Hematopoietic multipotent progenitor cell treated with erythropoietin and hydrocortisone succinate and interleukin-3 and kit ligand, for 8 days (in vitro differentiated cells): Measurements from ENCODE around the gene JAK3.
"Not testable (repeated sequence)": the region's sequence is repeated elsewhere in the genome, so short reads cannot be mapped to it uniquely, and the experiment has no call there.

Source experiments
- DNase-seq: peaks from one replicate; pipeline ENCODE4 v3.0.0-alpha.2; 2015

The JAK3 gene

DNA sequence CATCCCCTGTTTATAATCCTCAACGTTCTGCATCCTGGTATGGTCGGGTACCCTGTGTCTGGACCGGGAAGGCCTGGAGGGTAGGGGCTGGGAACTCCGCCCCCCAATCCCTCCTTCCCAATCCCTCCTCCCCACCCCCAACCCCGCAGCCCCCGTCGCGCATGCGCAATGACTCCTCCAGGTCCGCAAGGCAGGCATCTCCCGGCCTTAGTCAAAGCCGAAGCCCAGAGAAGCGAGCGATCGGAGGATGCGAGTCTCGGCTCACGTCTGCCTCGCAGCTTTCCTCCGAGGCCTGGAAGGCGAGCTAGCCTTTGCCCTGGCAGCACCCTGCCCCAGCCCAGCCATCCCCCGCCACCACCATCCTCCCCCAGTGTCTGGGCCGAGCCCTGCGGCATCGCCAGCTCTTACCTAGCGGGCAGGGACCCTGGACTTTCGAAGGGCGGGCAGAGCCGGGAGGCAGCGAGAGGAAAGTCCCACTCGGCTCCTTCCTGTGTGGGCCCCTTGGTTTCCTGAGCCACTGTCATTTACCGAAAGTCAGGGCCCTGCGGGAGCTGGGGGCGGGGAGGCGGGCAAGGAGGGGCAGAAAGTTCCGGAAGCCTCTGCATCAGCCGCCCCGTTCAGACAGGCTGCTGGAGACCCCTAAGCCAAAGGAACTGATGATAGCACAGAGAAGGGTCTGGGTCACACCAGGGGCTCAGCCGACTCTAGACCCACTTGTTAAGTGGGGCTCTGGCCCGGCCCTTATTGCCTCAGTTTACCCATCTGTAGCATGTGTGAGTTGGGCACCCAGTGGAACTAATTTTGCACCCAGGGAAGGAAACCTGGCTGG, at the start of gene JAK3:
TSS of gene JAK3 (minus strand) at position 445 of the 829 bp plus-strand sequence. CDS start 3,565 bp downstream, outside the sequence.
- peak; percentile 39 for DNase-seq

DNA sequence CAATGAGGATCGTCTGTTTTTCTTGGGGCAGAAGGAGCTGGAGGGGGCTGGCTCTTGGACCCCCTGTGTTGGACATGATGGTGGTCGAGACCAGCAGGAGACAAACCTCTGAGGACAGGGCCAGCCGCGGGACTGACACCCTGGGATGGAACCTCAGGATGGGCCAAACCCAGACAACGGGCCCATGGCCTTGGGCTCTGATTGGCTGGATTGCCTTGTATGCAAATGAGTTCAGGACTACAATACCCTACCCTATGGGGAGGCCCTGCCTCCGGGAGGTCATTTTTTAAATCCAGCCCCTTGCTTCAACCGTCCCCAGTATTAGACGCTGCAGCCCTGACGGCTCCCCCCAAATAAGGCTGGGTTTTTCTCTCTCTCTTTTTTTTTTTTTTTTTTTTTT, 46.0 kb upstream of the JAK3 start:
- no peak for DNase-seq

DNA sequence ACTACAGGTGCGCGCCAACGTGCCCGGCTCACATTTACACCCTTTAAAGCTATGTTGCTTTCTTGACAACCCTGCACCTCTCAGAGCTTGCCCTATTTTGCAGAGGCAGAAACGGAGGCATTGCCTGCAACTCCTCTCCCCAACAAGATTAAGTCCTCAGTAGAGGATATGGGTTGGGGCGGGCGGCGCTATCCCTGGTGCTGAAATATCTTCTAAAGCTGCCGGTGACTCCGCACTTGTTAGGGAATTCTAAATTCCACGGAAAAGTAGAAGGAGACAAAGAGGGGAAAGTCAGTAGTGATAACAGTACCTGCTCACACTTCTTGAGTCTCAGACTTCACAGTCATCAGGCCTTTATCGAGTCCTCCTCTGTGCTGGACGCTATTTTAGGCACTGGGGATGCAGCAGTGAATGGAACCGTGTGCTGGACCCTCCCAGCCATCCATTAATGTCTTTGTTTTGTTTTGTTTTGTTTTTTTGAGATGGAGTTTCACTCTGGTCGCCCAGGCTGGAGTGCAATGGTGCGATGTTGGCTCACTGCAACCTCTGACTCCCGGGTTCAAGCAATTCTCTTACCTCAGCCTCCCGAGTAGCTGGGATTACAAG, 41.9 kb upstream of the JAK3 start:
- DNase-seq: peak; percentile 14

DNA sequence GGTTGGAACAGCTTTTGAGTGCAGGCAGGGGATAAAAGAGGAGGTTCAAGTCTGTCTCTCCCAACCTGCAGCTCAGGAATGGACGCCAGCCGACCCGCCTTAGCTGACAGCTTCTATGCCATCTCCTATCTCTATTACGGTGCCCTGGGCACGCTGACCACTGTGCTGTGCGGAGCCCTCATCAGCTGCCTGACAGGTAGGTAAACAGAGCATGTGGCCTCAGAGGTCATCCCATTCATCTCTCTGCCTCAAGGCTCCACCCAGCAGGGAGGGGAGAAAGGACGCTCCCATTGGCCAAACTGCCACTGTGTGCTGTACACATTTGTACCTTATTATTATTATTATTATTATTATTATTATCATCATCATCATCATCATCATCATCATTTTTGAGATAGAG, 40.5 kb upstream of the JAK3 start:
- DNase-seq: no peak

DNA sequence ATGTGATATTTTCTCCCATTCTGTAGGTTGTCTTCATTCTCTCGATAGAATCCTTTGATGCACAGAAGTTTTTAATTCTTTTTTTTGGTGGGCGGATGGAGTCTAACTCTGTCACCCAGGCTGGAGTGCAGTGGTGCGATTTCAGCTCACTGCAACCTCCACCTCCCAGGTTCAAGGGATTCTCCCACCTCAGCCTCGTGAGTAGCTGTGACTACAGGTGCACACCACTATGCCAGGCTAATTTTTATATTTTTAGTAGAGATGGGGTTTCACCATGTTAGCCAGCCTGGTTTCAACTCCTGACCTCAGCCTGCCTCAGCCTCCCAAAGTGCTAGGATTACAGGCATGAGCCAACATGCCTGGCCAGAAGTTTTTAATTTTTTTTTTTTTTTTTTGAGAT, 39.4 kb upstream of the JAK3 start:
- not testable (repeated sequence) for DNase-seq

DNA sequence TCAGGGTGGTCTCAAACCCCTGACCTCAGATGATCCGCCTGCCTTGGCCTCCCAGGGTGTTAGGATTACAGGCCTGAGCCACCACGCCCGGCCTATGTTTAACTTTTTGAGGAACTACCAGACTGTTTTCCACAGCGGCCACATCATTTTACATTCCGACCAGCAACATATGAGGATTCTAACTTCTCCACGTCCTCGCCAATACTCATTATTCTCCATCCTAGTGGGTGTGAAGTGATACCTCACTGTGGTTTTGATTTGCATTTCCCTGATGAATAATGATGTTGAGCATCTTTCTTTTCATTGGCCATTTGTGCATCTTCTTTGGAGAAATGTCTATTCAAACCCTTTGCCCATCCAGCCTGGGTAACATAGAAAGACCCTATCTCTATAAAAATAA, 38.7 kb upstream of the JAK3 start:
- DNase-seq: no peak

DNA sequence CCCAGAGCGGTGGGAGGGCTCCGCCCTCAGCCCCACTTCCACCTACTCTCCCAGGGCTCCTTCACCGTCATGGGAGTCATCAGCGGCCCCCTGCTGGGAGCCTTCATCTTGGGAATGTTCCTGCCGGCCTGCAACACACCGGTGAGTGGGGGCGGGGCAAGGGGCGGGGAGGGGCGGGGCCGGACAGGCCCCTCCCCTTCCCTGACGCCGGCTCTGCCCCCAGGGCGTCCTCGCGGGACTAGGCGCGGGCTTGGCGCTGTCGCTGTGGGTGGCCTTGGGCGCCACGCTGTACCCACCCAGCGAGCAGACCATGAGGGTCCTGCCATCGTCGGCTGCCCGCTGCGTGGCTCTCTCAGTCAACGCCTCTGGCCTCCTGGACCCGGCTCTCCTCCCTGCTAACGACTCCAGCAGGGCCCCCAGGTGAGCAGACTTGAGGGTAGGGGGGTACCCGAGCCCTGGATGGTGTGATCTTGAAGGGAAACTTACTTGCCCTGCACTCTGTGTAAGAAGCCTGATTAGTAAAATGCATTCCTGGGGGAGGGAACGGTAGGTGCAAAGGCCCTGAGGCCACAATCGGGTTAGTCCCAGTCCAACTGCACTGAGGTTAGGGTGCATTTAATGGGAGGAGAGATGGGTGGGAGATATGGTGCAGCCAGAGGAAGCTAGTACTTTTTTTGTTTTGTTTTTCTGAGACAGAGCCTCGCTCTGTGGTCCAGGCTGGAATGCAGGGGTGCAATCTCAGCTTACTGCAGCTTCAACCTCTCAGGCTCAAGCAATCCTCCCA, 36.0 kb upstream of the JAK3 start:
- DNase-seq: no peak

DNA sequence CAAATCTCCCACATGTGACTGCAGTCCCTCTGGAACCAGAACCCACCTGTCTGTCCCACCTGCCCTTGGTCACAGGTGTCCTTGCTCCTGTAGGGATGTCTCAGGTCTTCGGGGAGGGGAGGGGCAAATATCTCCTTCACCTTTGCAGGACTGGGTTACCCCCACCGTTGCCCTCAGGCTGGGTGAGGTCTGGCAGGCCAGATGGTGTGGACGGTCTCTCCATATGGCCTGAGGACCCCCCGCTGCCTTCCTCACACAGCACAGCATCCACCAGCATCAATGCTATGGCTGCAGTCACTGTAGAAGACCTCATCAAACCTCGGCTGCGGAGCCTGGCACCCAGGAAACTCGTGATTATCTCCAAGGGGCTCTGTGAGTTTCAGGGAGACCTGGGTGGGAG, 33.9 kb upstream of the JAK3 start:
- DNase-seq: no peak

DNA sequence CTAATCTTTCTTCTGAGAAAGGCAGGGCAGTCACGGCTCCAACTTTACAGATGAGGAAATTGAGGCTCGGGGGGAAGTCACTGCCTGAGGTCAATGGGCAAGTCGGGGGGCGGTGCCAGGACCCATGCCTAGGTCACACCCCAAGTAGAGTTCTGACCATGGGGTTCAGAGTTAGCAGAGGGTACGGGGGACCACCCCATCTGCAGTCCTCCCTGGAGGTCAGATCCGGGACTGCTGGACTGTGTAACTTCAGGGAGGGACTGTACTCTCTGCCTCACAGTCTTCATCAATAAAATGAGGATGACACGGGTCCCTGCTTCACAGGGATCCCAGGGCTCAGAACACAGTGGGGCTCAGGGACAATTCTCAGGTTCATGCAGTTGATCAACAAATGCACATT, 31.7 kb upstream of the JAK3 start:
- no peak for DNase-seq

DNA sequence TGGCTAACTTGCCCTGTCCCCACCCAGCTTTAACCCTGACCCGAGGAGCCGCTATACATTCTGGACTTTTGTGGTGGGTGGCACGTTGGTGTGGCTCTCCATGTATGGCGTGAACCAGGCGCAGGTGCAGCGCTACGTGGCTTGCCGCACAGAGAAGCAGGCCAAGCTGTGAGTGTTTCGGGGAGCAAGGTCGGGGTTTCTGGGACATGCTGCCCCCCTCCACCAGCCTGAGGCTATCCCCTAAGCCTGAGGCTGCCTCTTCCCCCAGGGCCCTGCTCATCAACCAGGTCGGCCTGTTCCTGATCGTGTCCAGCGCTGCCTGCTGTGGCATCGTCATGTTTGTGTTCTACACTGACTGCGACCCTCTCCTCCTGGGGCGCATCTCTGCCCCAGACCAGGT, 29.9 kb upstream of the JAK3 start:
- no peak for DNase-seq

DNA sequence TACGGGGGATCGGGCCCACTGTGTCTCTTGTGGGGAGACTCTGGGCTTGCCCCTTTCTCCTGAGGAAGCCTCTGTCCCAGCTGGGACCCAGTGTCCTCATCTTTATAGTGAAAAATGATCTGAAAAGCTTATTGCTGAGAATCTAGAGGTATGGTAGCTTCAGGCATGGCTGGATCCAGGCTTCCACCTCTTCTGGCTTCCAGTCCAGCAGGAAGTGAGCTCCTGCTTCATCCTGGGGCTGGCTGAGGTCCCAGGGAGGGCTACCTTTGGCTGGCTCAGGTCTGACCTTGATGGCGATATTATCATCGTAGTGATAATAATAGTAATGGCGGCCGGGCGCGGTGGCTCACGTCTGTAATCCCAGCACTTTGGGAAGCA, 27.0 kb upstream of the JAK3 start:
- DNase-seq: no peak

DNA sequence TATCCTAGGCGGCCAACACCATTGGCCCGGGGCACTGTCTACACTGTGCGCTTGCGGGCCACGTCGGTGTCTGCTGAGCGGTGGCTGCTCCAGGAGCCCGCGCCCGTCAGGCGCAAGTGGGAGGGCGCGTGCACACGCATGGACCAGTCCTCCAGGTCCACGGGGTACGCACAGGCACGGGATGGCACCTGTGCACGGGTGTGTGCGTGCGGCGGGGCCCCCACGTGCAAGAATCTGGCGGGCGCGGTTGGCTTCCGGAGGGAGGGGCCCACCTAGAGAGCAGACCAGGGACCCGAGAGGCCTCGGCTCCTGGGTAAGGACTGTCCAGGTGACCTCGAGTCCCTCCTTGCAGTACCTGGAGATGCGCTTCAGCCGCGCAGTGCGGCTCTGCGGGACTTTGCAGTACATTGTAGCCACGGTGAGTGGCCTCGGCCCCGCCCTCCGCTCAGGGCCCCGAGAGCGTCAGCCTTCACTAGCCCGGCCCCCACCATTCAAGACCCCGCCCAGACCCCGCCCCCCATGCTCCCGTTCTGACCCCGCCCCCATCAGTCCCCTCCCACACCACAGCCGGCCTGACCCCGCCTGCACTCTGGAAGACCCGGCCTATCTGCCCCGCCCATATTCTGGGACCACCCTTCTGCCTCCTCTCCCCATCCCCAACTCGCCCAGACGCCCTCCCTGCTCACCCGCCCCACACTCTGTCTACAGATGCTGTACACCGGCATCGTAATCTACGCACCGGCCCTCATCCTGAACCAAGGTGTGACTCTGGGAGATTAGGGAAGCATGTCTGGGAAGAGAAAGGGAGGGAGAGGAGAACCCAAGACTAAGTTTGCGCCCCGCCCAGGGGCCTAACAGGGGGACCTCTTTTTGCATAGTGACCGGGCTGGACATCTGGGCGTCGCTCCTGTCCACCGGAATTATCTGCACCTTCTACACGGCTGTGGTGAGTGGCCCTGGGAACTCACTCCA, 26.3 kb upstream of the JAK3 start:
- peak; percentile 59 for DNase-seq

DNA sequence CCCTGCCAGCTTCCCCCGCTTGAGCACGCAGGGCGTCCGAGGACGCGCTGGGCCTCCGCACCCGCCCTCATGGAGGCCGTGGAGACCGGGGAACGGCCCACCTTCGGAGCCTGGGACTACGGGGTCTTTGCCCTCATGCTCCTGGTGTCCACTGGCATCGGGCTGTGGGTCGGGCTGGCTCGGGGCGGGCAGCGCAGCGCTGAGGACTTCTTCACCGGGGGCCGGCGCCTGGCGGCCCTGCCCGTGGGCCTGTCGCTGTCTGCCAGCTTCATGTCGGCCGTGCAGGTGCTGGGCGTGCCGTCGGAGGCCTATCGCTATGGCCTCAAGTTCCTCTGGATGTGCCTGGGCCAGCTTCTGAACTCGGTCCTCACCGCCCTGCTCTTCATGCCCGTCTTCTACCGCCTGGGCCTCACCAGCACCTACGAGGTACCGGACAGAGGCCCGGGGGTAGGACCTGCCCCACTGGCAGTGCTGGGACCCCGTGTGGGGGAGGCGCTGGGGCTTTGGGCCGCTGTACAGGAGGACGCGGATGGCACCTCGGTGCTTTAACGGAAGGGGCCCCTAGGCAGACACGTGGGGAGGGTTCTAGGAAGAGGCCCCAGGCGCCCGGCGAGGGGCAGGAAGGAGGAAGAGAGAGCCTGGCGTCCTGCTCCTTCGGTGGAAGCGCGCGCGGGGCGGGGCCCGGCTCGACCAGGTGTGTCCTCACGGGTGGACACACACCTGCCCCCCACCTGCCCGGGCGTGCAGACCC, 24.6 kb upstream of the JAK3 start:
- peak; percentile 23 for DNase-seq

DNA sequence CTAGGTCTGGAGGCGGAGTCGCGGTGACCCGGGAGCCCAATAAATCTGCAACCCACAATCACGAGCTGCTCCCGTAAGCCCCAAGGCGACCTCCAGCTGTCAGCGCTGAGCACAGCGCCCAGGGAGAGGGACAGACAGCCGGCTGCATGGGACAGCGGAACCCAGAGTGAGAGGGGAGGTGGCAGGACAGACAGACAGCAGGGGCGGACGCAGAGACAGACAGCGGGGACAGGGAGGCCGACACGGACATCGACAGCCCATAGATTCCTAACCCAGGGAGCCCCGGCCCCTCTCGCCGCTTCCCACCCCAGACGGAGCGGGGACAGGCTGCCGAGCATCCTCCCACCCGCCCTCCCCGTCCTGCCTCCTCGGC, 24.1 kb upstream of the JAK3 start, which contains the start of gene SLC5A5:
TSS of gene SLC5A5 (plus strand) at position 68 of the 373 bp plus-strand sequence. CDS start 375 bp downstream, outside the sequence.
- DNase-seq: no peak

DNA sequence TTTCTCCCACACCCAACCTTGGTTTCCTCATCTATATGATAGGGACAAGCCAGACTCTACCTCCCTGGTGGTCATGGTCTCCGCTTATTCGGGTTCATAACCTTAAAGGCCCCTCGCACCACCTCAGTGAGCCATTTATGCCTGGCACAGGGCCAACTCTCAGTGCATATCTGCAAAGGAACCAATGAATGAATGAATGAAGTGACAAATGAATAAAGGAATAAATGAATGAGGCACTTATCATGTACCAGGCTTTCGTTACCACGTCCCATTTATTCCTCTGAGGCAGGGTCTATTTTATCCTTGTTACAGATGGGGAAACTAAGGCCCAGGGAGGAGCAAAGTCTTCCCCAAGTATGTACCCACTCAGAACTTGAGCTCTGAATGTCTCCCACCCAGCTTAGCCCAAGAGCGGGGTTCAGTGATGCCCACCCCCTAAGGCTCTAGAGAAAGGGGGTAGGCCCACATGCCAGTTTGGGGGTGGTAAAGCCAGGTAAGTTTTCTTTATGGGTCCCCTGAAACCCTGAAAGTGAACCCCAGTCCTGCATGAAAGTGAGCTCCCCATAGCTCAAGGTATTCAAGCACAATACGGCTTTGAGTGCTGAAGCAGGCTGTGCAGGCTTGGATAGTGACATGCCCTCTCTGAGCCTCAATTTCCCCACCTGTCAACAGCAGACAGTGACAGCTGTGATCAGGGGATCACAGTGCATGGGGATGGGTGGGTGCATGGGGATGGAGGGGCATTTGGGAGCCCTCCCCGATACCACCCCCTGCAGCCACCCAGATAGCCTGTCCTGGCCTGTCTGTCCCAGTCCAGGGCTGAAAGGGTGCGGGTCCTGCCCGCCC, 23.5 kb upstream of the JAK3 start:
- DNase-seq: no peak

DNA sequence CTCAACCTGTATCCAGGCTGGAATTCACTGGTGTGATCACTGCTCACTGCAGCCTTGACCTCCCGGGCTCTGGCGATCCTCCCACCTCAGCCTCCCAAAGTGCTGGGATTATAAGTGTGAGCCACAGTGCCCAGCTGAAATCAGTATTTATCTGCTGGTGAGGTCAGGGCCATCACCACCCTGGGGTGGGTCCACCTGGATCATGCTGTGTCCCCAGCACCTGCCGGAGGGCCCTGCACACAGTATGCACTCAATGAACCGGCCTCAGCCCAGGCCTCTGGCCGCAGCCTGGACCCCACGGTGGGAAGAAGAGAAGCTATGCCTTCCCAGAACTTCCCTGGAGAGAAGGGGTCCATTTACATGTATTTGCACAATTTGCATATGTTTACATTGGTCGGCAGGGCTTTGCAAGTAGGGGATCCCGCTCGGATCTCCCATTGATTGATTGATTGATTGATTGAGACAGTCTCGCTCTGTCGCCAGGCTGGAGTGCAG, 21.4 kb upstream of the JAK3 start:
- no peak for DNase-seq

DNA sequence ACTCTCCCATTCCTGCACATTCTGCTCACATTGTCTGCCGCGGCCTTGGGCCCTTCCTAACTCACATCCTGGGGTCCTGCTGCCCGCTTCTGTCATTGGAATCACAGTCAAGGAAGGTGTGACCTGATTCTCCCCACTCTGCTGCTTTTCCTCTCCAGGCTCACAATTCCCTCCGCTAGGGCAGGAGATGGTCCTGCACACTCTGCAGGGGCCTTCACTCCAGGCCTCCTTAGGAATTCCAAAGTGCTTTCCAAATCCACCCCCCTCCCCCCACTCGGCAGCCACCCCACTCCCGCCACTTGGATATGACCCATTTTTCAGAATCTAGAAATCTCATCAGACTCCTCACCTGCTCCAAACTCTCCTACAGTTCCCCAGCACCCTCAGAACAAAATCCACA, 20.9 kb upstream of the JAK3 start:
- no peak for DNase-seq

DNA sequence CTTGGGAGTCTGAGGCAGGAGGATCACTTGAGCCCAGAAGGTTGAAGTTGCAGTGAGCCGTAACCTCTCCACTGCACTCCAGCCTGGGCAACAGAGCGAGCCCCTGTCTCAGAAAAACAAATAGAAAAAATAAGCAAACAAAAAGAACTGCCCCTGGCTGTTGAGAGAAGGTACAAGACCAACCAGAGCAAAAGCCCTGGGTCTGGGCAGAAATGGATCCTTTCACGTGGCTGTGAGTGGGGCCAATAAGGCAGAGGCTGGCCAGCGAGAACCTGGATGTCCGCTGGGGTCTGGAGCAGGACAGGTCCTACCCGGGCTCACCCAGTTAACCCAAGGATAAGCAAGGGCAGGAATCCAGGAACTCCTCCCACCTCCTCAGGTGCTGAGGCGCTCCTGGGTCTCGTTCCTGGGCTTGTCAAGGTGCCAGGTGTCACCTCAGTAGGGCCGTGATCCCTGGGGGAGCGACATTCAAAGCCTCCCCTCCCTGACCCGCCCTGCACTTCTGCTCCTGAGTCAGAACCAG, 19.2 kb upstream of the JAK3 start:
- no peak for DNase-seq

DNA sequence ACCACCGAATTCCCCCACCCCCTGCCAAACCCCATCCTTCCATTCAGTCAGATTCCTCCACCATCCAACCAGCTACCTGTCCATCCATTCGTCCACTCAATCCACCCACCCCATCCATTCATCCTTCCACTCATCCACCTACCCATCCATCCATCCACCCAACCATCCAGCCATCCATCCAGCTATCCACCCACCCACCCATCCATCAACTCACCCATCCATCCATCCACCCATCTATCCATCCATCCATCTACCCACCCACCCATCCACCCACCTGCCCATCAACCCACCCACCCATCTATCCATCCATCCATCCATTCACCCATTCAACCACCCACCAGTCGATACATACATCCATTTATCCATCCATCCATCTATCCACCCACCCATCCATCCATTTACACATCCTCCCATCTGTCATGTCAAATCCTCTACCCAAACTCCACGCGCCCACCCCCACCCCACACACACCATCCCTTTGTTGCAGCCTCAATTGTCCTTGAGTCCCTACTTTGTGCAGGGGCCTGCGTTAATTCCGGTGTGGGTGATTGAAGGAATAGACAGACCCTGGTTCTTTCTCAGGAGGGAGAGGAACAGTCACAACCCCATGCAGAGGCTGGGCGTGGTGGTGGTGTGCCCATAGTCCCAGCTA, 18.7 kb upstream of the JAK3 start:
- DNase-seq: no peak
